IMR-90 (cell line): ENCODE results near the gene SF3B5. TPM values are rescaled to one million over a fixed set of nuclear protein-coding genes. Genes with fewer than 3 reads are reported as not detected.
A peak's percentile ranks its signal among the peaks of the same experiment; 100 is the strongest.

Source experiments
- ATAC-seq: fragments of 200-7000 bp; cut with Tn5 transposase; 2 replicates; pipeline ENCODE4 v1.9.1; 2020; ENCODE audit warnings: low read depth, mild to moderate bottlenecking, moderate library complexity
- Bru-seq: library from RNA; stranded (reverse); fragments of 400-500 nt; gene quantifications from one replicate; lab custom pipeline; 2021; lab: Mats Ljungman, UMichigan
- BruChase-seq, 2 experiments: library from RNA; stranded (reverse); fragments of 400-500 nt; gene quantifications; one replicate each; lab custom pipeline; 2021; lab: Mats Ljungman, UMichigan
- BruUV-seq: library from RNA; stranded (reverse); fragments of 400-500 nt; replicated peaks from 2 replicates; lab custom pipeline; 2021; lab: Mats Ljungman, UMichigan
- CTCF ChIA-PET: fragments of 300-600 bp; formaldehyde crosslinking; extraction: SDS; loops from one replicate; lab custom pipeline; 2021; ENCODE audit warnings: antibody characterized with exemption; lab: Yijun Ruan, JAX
- POLR2A ChIA-PET: fragments of 300-600 bp; sonication (Branson Sonifier 250); formaldehyde crosslinking; loops from one replicate; lab custom pipeline; 2022; ENCODE audit warnings: antibody characterized with exemption; ENCODE audit not compliant: unreplicated experiment; lab: Charles Lee
- DNase-seq: peaks from one replicate; pipeline ENCODE4 v3.0.0; 2013
- H2AFZ ChIP-seq: replicated peaks from 2 replicates; pipeline ENCODE3; 2013; ENCODE audit warnings: low read length, mild to moderate bottlenecking; ENCODE audit not compliant: poor library complexity
- H2AK5ac ChIP-seq: 2 replicates; pipeline ENCODE4 v1.6.1; 2013; ENCODE audit warnings: low read depth, low read length, inconsistent platforms
- H2AK9ac ChIP-seq: replicated peaks from 2 replicates; pipeline ENCODE3; 2013; ENCODE audit warnings: mild to moderate bottlenecking, low read depth, low read length, moderate library complexity; ENCODE audit not compliant: poor library complexity
- H2BK120ac ChIP-seq: 2 replicates; pipeline ENCODE4 v1.6.1; 2013; ENCODE audit warnings: low read depth, low read length, inconsistent platforms
- H2BK15ac ChIP-seq: 3 replicates; pipeline ENCODE4 v1.6.1; 2013; ENCODE audit warnings: low read depth, low read length, inconsistent platforms
- H2BK20ac ChIP-seq: 2 replicates; pipeline ENCODE4 v1.6.1; 2013; ENCODE audit warnings: low read depth, mild to moderate bottlenecking, inconsistent platforms, low read length, moderate library complexity
- H2BK5ac ChIP-seq: 2 replicates; pipeline ENCODE4 v1.6.1; 2013; ENCODE audit warnings: mild to moderate bottlenecking, low read depth, low read length, inconsistent platforms; ENCODE audit not compliant: poor library complexity, severe bottlenecking
- H3K14ac ChIP-seq: replicated peaks from 2 replicates; pipeline ENCODE4 v1.6.1; 2013; ENCODE audit warnings: low read depth, low read length, inconsistent platforms
- H3K18ac ChIP-seq: 2 replicates; pipeline ENCODE4 v1.6.1; 2013; ENCODE audit warnings: low read depth, low read length, control low read depth
- H3K23ac ChIP-seq: 2 replicates; pipeline ENCODE4 v1.6.1; 2013; ENCODE audit warnings: low read depth, low read length, inconsistent platforms
- H3K27ac ChIP-seq: 2 replicates; pipeline ENCODE4 v1.5.1; 2013; ENCODE audit warnings: mild to moderate bottlenecking, control low read depth, low read length; ENCODE audit not compliant: insufficient read depth
- H3K27me3 ChIP-seq: 2 replicates; pipeline ENCODE4 v1.6.1; 2013; ENCODE audit warnings: low read length; ENCODE audit not compliant: control insufficient read depth, insufficient read depth
- H3K36me3 ChIP-seq: 2 replicates; pipeline ENCODE4 v1.6.1; 2013; ENCODE audit warnings: low read length, mixed read lengths; ENCODE audit not compliant: control insufficient read depth, insufficient read depth
- H3K4ac ChIP-seq: 2 replicates; pipeline ENCODE4 v1.6.1; 2013; ENCODE audit warnings: low read depth, low read length, inconsistent platforms
- H3K4me1 ChIP-seq: 2 replicates; pipeline ENCODE4 v1.6.1; 2013; ENCODE audit warnings: low read length, mixed read lengths; ENCODE audit not compliant: control insufficient read depth, insufficient read depth
- H3K4me2 ChIP-seq: 2 replicates; pipeline ENCODE4 v1.6.1; 2013; ENCODE audit warnings: low read depth, mild to moderate bottlenecking, control low read depth, low read length, moderate library complexity
- H3K4me3 ChIP-seq: 2 replicates; pipeline ENCODE4 v1.5.1; 2013; ENCODE audit warnings: low read depth, mild to moderate bottlenecking, control low read depth, low read length, moderate library complexity; ENCODE audit not compliant: insufficient read depth
- H3K56ac ChIP-seq: 2 replicates; pipeline ENCODE4 v1.6.1; 2013; ENCODE audit warnings: low read length, inconsistent platforms; ENCODE audit not compliant: insufficient read depth; ENCODE audit errors: extremely low read depth
- H3K79me1 ChIP-seq, 2 experiments: 2 replicates each; pipeline ENCODE4 v1.6.1; 2013; ENCODE audit warnings: low read length in 2 of 2, inconsistent platforms in 1 of 2, low read depth in 1 of 2
- H3K9ac ChIP-seq: 2 replicates; pipeline ENCODE4 v1.6.1; 2013; ENCODE audit warnings: low read depth, low read length, control low read depth
- H3K9me1 ChIP-seq: 2 replicates; pipeline ENCODE4 v1.6.1; 2013; ENCODE audit warnings: low read length, inconsistent platforms; ENCODE audit not compliant: insufficient read depth
- H3K9me3 ChIP-seq: 2 replicates; pipeline ENCODE4 v1.6.1; 2013; ENCODE audit warnings: low read length; ENCODE audit not compliant: control insufficient read depth, insufficient read depth
- H4K20me1 ChIP-seq: 2 replicates; pipeline ENCODE4 v1.6.1; 2013; ENCODE audit warnings: low read length, inconsistent platforms; ENCODE audit not compliant: insufficient read depth
- H4K5ac ChIP-seq: 2 replicates; pipeline ENCODE4 v1.6.1; 2013; ENCODE audit warnings: mild to moderate bottlenecking, low read depth, low read length, control low read depth
- H4K8ac ChIP-seq, 2 experiments: 2 replicates each; pipeline ENCODE4 v1.6.1; 2013; ENCODE audit warnings: low read depth in 2 of 2, low read length in 2 of 2, control low read depth in 1 of 2, inconsistent platforms in 1 of 2
- H4K91ac ChIP-seq: 2 replicates; pipeline ENCODE4 v1.6.1; 2013; ENCODE audit warnings: low read depth, low read length, inconsistent platforms; ENCODE audit not compliant: insufficient read depth
- BHLHE40 ChIP-seq: fragments of 150-350 bp; IDR thresholded peaks from 2 replicates; pipeline ENCODE4 v1.6.1; 2016; ENCODE audit warnings: mild to moderate bottlenecking, low read depth, low read length
- CEBPB ChIP-seq: IDR thresholded peaks from 2 replicates; pipeline ENCODE4 v1.6.1; 2012; ENCODE audit warnings: low read depth, low read length, improper control_type of control experiment
- CHD1 ChIP-seq: IDR thresholded peaks from 2 replicates; pipeline ENCODE4 v1.6.1; 2012; ENCODE audit warnings: low read depth, low read length, improper control_type of control experiment
- FOS ChIP-seq: fragments of 150-350 bp; IDR thresholded peaks from 2 replicates; pipeline ENCODE4 v1.6.1; 2016; ENCODE audit warnings: low read depth, low read length
- MAZ ChIP-seq: IDR thresholded peaks from 2 replicates; pipeline ENCODE4 v1.6.1; 2012; ENCODE audit warnings: low read depth, mild to moderate bottlenecking, low read length, improper control_type of control experiment, moderate library complexity, borderline replicate concordance
- MXI1 ChIP-seq: IDR thresholded peaks from 2 replicates; pipeline ENCODE4 v1.6.1; 2012; ENCODE audit warnings: low read depth, mild to moderate bottlenecking, low read length, moderate library complexity, borderline replicate concordance
- NFE2L2 ChIP-seq: fragments of 150-350 bp; IDR thresholded peaks from 2 replicates; pipeline ENCODE4 v1.6.1; 2016; ENCODE audit warnings: low read depth, mild to moderate bottlenecking, low read length
- POLR2A ChIP-seq: IDR thresholded peaks from 2 replicates; pipeline ENCODE4 v1.6.1; 2012; ENCODE audit warnings: mild to moderate bottlenecking, low read depth, low read length
- RCOR1 ChIP-seq: IDR thresholded peaks from 2 replicates; pipeline ENCODE4 v1.6.1; 2012; ENCODE audit warnings: mild to moderate bottlenecking, low read length, improper control_type of control experiment; ENCODE audit not compliant: insufficient replicate concordance
- USF2 ChIP-seq: fragments of 150-350 bp; IDR thresholded peaks from 2 replicates; pipeline ENCODE4 v1.6.1; 2017; ENCODE audit warnings: mild to moderate bottlenecking, antibody characterized with exemption, low read length, low read depth
- WGBS, 2 experiments: methylation state at CpG; one replicate each; pipeline versions ENCODE4 v1.1.5 to v1.1.7; 2013; ENCODE audit warnings: missing lambda C conversion rate in 2 of 2; ENCODE audit not compliant: insufficient read length in 1 of 2; ENCODE audit errors: extremely low coverage in 2 of 2; 5-methylcytosine and 5-hydroxymethylcytosine counted together
- dilution Hi-C: fragments of 300-500 bp; cut with HindIII; formaldehyde crosslinking; loops from one replicate; pipeline ENCODE4 v1.14.3; 2018; ENCODE audit warnings: low sequenced_read_pairs; ENCODE audit not compliant: unreplicated experiment
- in situ Hi-C: fragments of 300-500 bp; cut with MboI; formaldehyde crosslinking; loops from 3 replicates; pipeline ENCODE4 v1.14.3; 2019; ENCODE audit warnings: low sequenced_read_pairs, inconsistent platforms, mixed read lengths
- intact Hi-C: fragments of 100-400 bp; cut with micrococcal nuclease; formaldehyde crosslinking; loops from 2 replicates; pipeline ENCODE4 v1.10.0; 2022
- long read RNA-seq: library from polyadenylated mRNA; unstranded; transcript quantifications from one replicate; pipeline ENCODE4 v2.0.0, GENCODE V29; 2021; ENCODE audit not compliant: unreplicated experiment
- polyA plus RNA-seq, 3 experiments: library from polyadenylated mRNA; depleted of rRNA; stranded (reverse); fragments of >200 nt; gene quantifications; 2 replicates each; pipeline ENCODE4 v1.2.3, GENCODE V29; 2012; ENCODE audit warnings: low replicate concordance in 1 of 3
- total RNA-seq: library from RNA; depleted of rRNA; stranded (reverse); fragments of >200 nt; gene quantifications from 2 replicates; pipeline ENCODE4 v1.2.3, GENCODE V29; 2012; rRNA removed

SF3B5 gene
- 227 and 242 TPM in 2 replicates for total RNA-seq
- polyA plus RNA-seq (2012; rRNA removed) = 290 and 333 TPM in 2 replicates
- 375 and 435 TPM in 2 replicates for polyA plus RNA-seq (2012; cell fraction: cytosol; rRNA removed)
- polyA plus RNA-seq (2012; cell fraction: nucleus; rRNA removed; ENCODE audit: low replicate concordance) = 143 and 157 TPM in 2 replicates
- percentile 89 among the genes with signal in this experiment for Bru-seq, nascent RNA
- BruChase-seq, experiment 1, labeled RNA remaining after a 6-hour chase = percentile 87 among the genes with signal in this experiment
- percentile 84 among the genes with signal in this experiment for BruChase-seq, experiment 2, labeled RNA remaining after a 2-hour chase
- long read RNA-seq, transcript SF3B5-201 (1 exons, 693 nt) = major isoform, 57 of 57 reads
- long read RNA-seq, partial matches to known transcripts = 0 of 57 reads
- long read RNA-seq, other reads (novel, unspliced or antisense) = 0 of 57 reads

GRCh38 chr6:144095134-144096002 lies at the start of gene SF3B5:
SF3B5 (minus strand) TSS chr6:144095573; CDS start chr6:144095497, 76 bp downstream.
- 0% methylated on average over 12 of the region's 60 CpGs; no CpG with 5 or more reads in 1 of the 2 experiments for WGBS, 2 experiments
- Histone ChIP-seq H2AK5ac (peak within 1 kb of the TSS; percentile 14), H3K14ac (peak within 1 kb of the TSS; percentile 88), H3K56ac (peak within 1 kb of the TSS; percentile 41; the same call in 1 of the 2 replicates), H3K23ac (peak within 1 kb of the TSS; percentile 90), H3K4ac (peak within 1 kb of the TSS; percentile 92), H3K79me1 (peaks cover 12 to 21% of the 10 kb centered on the region in 2 experiments), H2BK120ac (peak within 1 kb of the TSS; percentile 68; the same call in 1 of the 2 replicates), H3K27ac (peak within 1 kb of the TSS; percentile 73), H4K20me1 (no peaks in the 10 kb centered on the region; the same call in 1 of the 2 replicates), H3K18ac (no peak within 1 kb of the TSS), H3K9me1 (peaks cover 8% of the 10 kb centered on the region), H3K4me3 (peak within 1 kb of the TSS; percentile 74), H3K4me1 (peaks cover 5% of the 10 kb centered on the region), H2AK9ac (peak within 1 kb of the TSS; percentile 83), H3K9me3 (no peaks in the 10 kb centered on the region), H3K27me3 (peaks cover 2% of the 10 kb centered on the region), H2AFZ (peak within 1 kb of the TSS; percentile 99), H4K5ac (peak within 1 kb of the TSS; percentile 99), H2BK5ac (peak within 1 kb of the TSS; percentile 74), H3K36me3 (no peaks in the 10 kb centered on the region), H2BK15ac (peak within 1 kb of the TSS; percentile 19; the same call in 1 of the 3 replicates), H3K4me2 (peak within 1 kb of the TSS; percentile 60), H4K91ac (peak within 1 kb of the TSS; percentile 79), H2BK20ac (no peak within 1 kb of the TSS; the same call in 1 of the 2 replicates), H4K8ac (peak within 1 kb of the TSS; percentile 62 to 98), H3K9ac (peak within 1 kb of the TSS; percentile 86)
- TSS peak; percentile 99 for BruUV-seq
- ChIA-PET POLR2A (no interaction called here), CTCF (no interaction called here)
- dilution Hi-C loops = no loop called here
- in situ Hi-C loops = no loop called here
- ATAC-seq (peak; percentile 98), DNase-seq (peak; percentile 100)
- TF ChIP-seq CHD1 (no peak), MXI1 (peak; percentile 93), BHLHE40 (0 out of 2 replicates have a peak, but pooled peaks have one; percentile 4), MAZ (peak; percentile 96), POLR2A (peak; percentile 90; the same call in 1 of the 2 replicates), USF2 (no peak), FOS (peak; percentile 7; the same call in 1 of the 2 replicates), NFE2L2 (no peak), RCOR1 (no peak), CEBPB (peak; percentile 80)
- intact Hi-C loops = no loop called here
